ENCODE measurements around the gene MR1. TPM values are rescaled to one million over a fixed set of nuclear protein-coding genes. Genes with fewer than 3 reads are reported as not detected.
"Not testable (repeated sequence)": the region's sequence is repeated elsewhere in the genome, so short reads cannot be mapped to it uniquely, and the experiment has no call there.

The MR1 gene
- total RNA-seq, 1 donor from 2014 or later = 4.8 TPM

- DNase-seq = no peak
- peaks cover 41% of the 10 kb centered on the region for H3K4me1 ChIP-seq
Measured at GRCh38 chr1:181033128-181033798, 520 bp upstream of the MR1 start.

GRCh38 chr1:181035210-181035609, 1.4 kb downstream of the MR1 start:
- H3K27me3 ChIP-seq (ENCODE audit: low read depth); DNase-seq; intact Hi-C loops (cut with micrococcal nuclease); H3K9me3 ChIP-seq (replicated peaks); H3K4me3 ChIP-seq; H3K27ac ChIP-seq (replicated peaks); H3K36me3 ChIP-seq: not testable (repeated sequence)
- peaks cover 41% of the 10 kb centered on the region for H3K4me1 ChIP-seq

More at GRCh38 chr1:181033128-181033798, 520 bp upstream of the MR1 start:
- Histone ChIP-seq H3K36me3 (no peaks in the 10 kb centered on the region), H3K4me3 (peak overlapping the region; percentile 65), H3K27me3 (ENCODE audit: low read depth) (no peaks in the 10 kb centered on the region), H3K9me3 (replicated peaks) (no peaks in the 10 kb centered on the region), H3K27ac (replicated peaks) (peak overlapping the region; percentile 85)
- TF ChIP-seq CTCF (IDR thresholded peaks at IDR 0.05; ENCODE audit: borderline replicate concordance) = no peak
- intact Hi-C loops (cut with micrococcal nuclease) = no loop called here

GRCh38 chr1:181036107-181036836, 2.5 kb downstream of the MR1 start:
- Histone ChIP-seq H3K36me3 (no peaks in the 10 kb centered on the region), H3K4me1 (peaks cover 50% of the 10 kb centered on the region), H3K9me3 (replicated peaks) (no peaks in the 10 kb centered on the region), H3K27ac (replicated peaks) (no peak overlapping the region), H3K4me3 (no peak overlapping the region), H3K27me3 (ENCODE audit: low read depth) (no peaks in the 10 kb centered on the region)
- intact Hi-C loops (cut with micrococcal nuclease) = no loop called here
- no peak for DNase-seq
- no peak for TF ChIP-seq CTCF (IDR thresholded peaks at IDR 0.05; ENCODE audit: borderline replicate concordance)

- no peaks in the 10 kb centered on the region for H3K9me3 ChIP-seq (replicated peaks)
- DNase-seq = no peak
- TF ChIP-seq CTCF (IDR thresholded peaks at IDR 0.05; ENCODE audit: borderline replicate concordance) = no peak
- intact Hi-C loops (cut with micrococcal nuclease) = no loop called here
- no peaks in the 10 kb centered on the region for H3K36me3 ChIP-seq
- H3K4me3 ChIP-seq = no peak overlapping the region
- H3K27ac ChIP-seq (replicated peaks) = no peak overlapping the region
- H3K4me1 ChIP-seq = peaks cover 52% of the 10 kb centered on the region
- H3K27me3 ChIP-seq (ENCODE audit: low read depth) = no peaks in the 10 kb centered on the region
Measured at GRCh38 chr1:181037386-181037785, 3.6 kb downstream of the MR1 start.

GRCh38 chr1:181038399-181038873, 4.7 kb downstream of the MR1 start:
- DNase-seq = no peak
- TF ChIP-seq CTCF (IDR thresholded peaks at IDR 0.05; ENCODE audit: borderline replicate concordance) = peak; percentile 82
- Histone ChIP-seq H3K4me1 (peaks cover 41% of the 10 kb centered on the region), H3K36me3 (no peaks in the 10 kb centered on the region), H3K4me3 (no peak overlapping the region), H3K27me3 (ENCODE audit: low read depth) (no peaks in the 10 kb centered on the region), H3K27ac (replicated peaks) (no peak overlapping the region), H3K9me3 (replicated peaks) (no peaks in the 10 kb centered on the region)
- intact Hi-C loops (cut with micrococcal nuclease) = loop anchor here (2.0 kb wide), 1 partner anchor 104 kb away; no protein-coding TSS in a partner anchor

Measured in left ventricle myocardium inferior (tissue), 1 donor.